HepG2 (cell line): ENCODE results near the gene SSBP2. TPM values are rescaled to one million over a fixed set of nuclear protein-coding genes. Genes with fewer than 3 reads are reported as not detected.
"Not testable (repeated sequence)": the region's sequence is repeated elsewhere in the genome, so short reads cannot be mapped to it uniquely, and the experiment has no call there.

Experiments
- ATAC-seq: fragments of 200-7000 bp; cut with Tn5 transposase; 3 replicates; pipeline ENCODE4 v1.9.1; 2020; ENCODE audit warnings: mild to moderate bottlenecking, moderate library complexity
- BruUV-seq: library from RNA; stranded (reverse); fragments of 400-500 nt; replicated peaks from 2 replicates; lab custom pipeline; 2021; lab: Mats Ljungman, UMichigan
- CTCF ChIA-PET: fragments of 300-600 bp; formaldehyde crosslinking; extraction: SDS; loops from one replicate; lab custom pipeline; 2021; ENCODE audit warnings: low total read pairs, inconsistent platforms, low intra/inter-chr PET ratio; lab: Yijun Ruan, JAX
- POLR2A ChIA-PET: fragments of 350-600 bp; sonication (Branson Sonifier 250); formaldehyde crosslinking; loops from one replicate; lab custom pipeline; 2020; ENCODE audit warnings: antibody characterized with exemption, inconsistent platforms; lab: Yijun Ruan, JAX
- DNase-seq: peaks from one replicate; pipeline ENCODE4 v3.0.0-alpha.2; 2015; ENCODE audit warnings: low spot score
- FAIRE-seq: peaks from 3 replicates; lab custom pipeline; 2011; peaks lifted over from hg19 to GRCh38; lab: Jason Lieb, UNC
- H2AFZ ChIP-seq: one replicate; pipeline ENCODE4 v1.6.1; 2011; ENCODE audit warnings: low read length, inconsistent platforms
- H3K27ac ChIP-seq: fragments of 300-600 bp; 3 replicates; pipeline ENCODE4 v1.8.0; 2011; ENCODE audit warnings: mixed run types, mild to moderate bottlenecking, mixed read lengths, low read length, inconsistent platforms; ENCODE audit not compliant: insufficient read depth; ENCODE audit errors: extremely low read length
- H3K27me3 ChIP-seq, 2 experiments: fragments of 200-600 bp in 1 of 2; 2 replicates in 1 of 2; 3 replicates in 1 of 2; pipeline versions ENCODE4 v1.6.0 to v1.8.0; 2011; ENCODE audit warnings: low read length in 2 of 2, mild to moderate bottlenecking in 2 of 2, moderate library complexity in 2 of 2, inconsistent platforms in 1 of 2; ENCODE audit not compliant: insufficient read depth in 2 of 2, control insufficient read depth in 1 of 2
- H3K36me3 ChIP-seq, 2 experiments: fragments of 200-600 bp in 1 of 2; replicated peaks in 1 of 2; 2 replicates in 1 of 2; 3 replicates in 1 of 2; pipeline versions ENCODE4 v1.5.1 to v1.8.0; 2011; ENCODE audit warnings: low read length in 2 of 2, inconsistent platforms in 1 of 2; ENCODE audit not compliant: insufficient read depth in 2 of 2, control insufficient read depth in 1 of 2
- H3K4me1 ChIP-seq: 2 replicates; pipeline ENCODE4 v1.5.1; 2012; ENCODE audit warnings: low read length, inconsistent platforms; ENCODE audit not compliant: insufficient read depth
- H3K4me2 ChIP-seq: 2 replicates; pipeline ENCODE4 v1.6.0; 2011; ENCODE audit warnings: low read depth, low read length, inconsistent platforms
- H3K4me3 ChIP-seq, 3 experiments: fragments of 200-600 bp in 1 of 3; sonication (generic), shearing (Covaris generic) in 1 of 3; replicated peaks in 1 of 3; 2 replicates each; pipeline ENCODE4 v1.5.1; 2011 to 2016; ENCODE audit warnings: low read length in 3 of 3, inconsistent platforms in 2 of 3, low read depth in 2 of 3, mild to moderate bottlenecking in 2 of 3, control low read depth in 1 of 3, mixed read lengths in 1 of 3; ENCODE audit not compliant: insufficient read depth in 1 of 3
- H3K79me2 ChIP-seq: one replicate; pipeline ENCODE4 v1.6.1; 2011; ENCODE audit warnings: low read length, inconsistent platforms; ENCODE audit not compliant: insufficient read depth
- H3K9ac ChIP-seq: 2 replicates; pipeline ENCODE4 v1.6.0; 2011; ENCODE audit warnings: mild to moderate bottlenecking, low read depth, low read length, inconsistent platforms; ENCODE audit not compliant: insufficient read depth
- H3K9me3 ChIP-seq: 2 replicates; pipeline ENCODE4 v1.5.1; 2012; ENCODE audit warnings: mild to moderate bottlenecking, low read length
- H4K20me1 ChIP-seq: 2 replicates; pipeline ENCODE4 v1.6.0; 2011; ENCODE audit warnings: inconsistent platforms, mild to moderate bottlenecking, low read length, moderate library complexity; ENCODE audit not compliant: insufficient read depth
- GATAD1 ChIP-seq: IDR thresholded peaks from 2 replicates; pipeline ENCODE4 v1.6.1; 2016; ENCODE audit warnings: missing genetic modification reagents, missing compliant biosample characterization
- GZF1 ChIP-seq: sonication (generic); formaldehyde crosslinking; IDR thresholded peaks from 2 replicates; pipeline ENCODE4 v1.5.1; 2020; ENCODE audit warnings: mild to moderate bottlenecking, missing genetic modification reagents
- SP2 ChIP-seq: sonication (generic); formaldehyde crosslinking; IDR thresholded peaks from 2 replicates; pipeline ENCODE4 v1.5.1; 2020; ENCODE audit warnings: mild to moderate bottlenecking, missing genetic modification reagents
- ZNF207 ChIP-seq: fragments of 450-650 bp; IDR thresholded peaks from 2 replicates; pipeline ENCODE4 v1.6.1; 2016; ENCODE audit warnings: antibody characterized with exemption, borderline replicate concordance
- ZNF747 ChIP-seq: sonication (generic); formaldehyde crosslinking; IDR thresholded peaks from 2 replicates; pipeline ENCODE4 v1.8.1; 2023; ENCODE audit warnings: missing genetic modification reagents, mild to moderate bottlenecking, borderline replicate concordance
- ZSCAN12 ChIP-seq: sonication (generic); formaldehyde crosslinking; IDR thresholded peaks from 2 replicates; pipeline ENCODE4 v1.9.0; 2021; ENCODE audit warnings: mild to moderate bottlenecking, missing genetic modification reagents
- WGBS: methylation state at CpG from one replicate; pipeline ENCODE4 v1.1.6; 2017; ENCODE audit warnings: low lambda C conversion rate; 5-methylcytosine and 5-hydroxymethylcytosine counted together
- in situ Hi-C: cut with HindIII; loops from 2 replicates; pipeline ENCODE4 v1.10.0; 2017; ENCODE audit warnings: low pct_unique_long_range_greater_than_20kb; ENCODE audit not compliant: extremely low pct_ligation_motif_present
- intact Hi-C: fragments of 100-400 bp; cut with micrococcal nuclease; formaldehyde crosslinking; loops from one replicate; pipeline ENCODE4 v1.10.0; 2022; ENCODE audit not compliant: unreplicated experiment
- polyA plus RNA-seq, 8 experiments: library from polyadenylated mRNA; depleted of rRNA in 3 of 8; stranded (reverse) in 7 of 8; unstranded in 1 of 8; fragments of >200 nt; fragmentation: Illumina TruSeq in 4 of 8; extraction: Trizol in 4 of 8; gene quantifications; 2 replicates each; pipeline versions ENCODE4 v1.2.1 to v1.2.3, GENCODE V29; 2011 to 2016; ENCODE audit warnings: low read depth in 4 of 8, missing spikeins in 1 of 8, mixed read lengths in 1 of 8; ENCODE audit not compliant: insufficient read depth in 1 of 8
- total RNA-seq, 5 experiments: library from RNA; depleted of rRNA; stranded (reverse); fragments of >200 nt; fragmentation: Illumina TruSeq; extraction: Trizol; gene quantifications; 2 replicates each; pipeline ENCODE4 v1.2.3, GENCODE V29; 2016; ENCODE audit warnings: low read depth in 1 of 5
- TF ChIP-seq, protein P1 (sequence below): IDR thresholded peaks from 2 replicates; pipeline ENCODE4 v1.6.1; 2016; ENCODE audit warnings: missing compliant biosample characterization, missing genetic modification reagents, borderline replicate concordance

The SSBP2 gene
- total and polyA plus RNA-seq, 2 of the 13 experiments (the other 11 are each of a cell fraction or from before 2014, with no cell fraction given) = 0.16 TPM; not detected in 1

DNA sequence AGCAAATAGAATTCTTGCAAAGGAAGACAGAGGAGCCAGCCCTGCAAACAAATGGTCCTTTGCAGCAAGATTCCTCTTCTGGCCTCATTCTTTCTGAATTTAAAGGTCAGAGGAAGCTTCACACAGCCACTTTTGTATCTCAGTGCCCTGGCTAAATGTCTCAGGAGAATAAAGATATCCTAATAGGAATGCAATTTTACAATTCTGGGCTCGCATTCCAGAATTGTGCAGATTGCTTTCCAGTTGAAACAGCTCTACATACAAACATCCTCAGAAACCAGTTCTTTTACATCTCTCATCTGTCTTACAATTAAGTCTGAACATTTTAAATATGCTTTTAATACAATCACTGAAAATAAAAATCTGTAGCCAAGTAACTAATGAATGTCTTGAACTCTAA lies 342.4 kb downstream of the SSBP2 start (continued):
- TF ChIP-seq ZNF207 (no peak), ZNF747 (CRISPR knock-in tag) (no peak)

DNA sequence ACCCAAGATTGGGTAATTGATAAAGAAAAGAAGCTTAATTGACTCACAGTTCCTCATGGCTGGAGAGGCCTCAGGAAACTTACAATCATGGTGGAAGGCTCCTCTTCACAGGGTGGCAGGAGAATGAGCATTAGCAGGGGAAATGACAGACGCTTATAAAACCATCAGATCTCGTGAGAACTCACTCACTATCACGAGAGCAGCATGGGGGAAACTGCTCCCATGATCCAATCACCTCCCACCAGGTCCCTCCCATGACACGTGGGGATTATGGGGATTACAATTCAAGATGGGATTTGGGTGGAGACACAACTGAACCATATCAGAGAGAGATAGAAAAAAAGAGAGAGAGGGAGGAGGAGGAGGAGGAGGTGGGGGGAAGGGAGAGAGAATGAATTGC lies 343.1 kb downstream of the SSBP2 start:
- H3K27me3 ChIP-seq, H3K4me2 ChIP-seq, ATAC-seq, H4K20me1 ChIP-seq, H3K4me3 ChIP-seq, DNase-seq, FAIRE-seq, CTCF ChIA-PET, H2AFZ ChIP-seq, BruUV-seq, intact Hi-C loops, H3K9ac ChIP-seq, H3K79me2 ChIP-seq, H3K27ac ChIP-seq, in situ Hi-C loops, H3K9me3 ChIP-seq, H3K36me3 ChIP-seq, POLR2A ChIA-PET: not testable (repeated sequence)
- WGBS = 52% methylated on average over 4 of the region's 4 CpGs
- H3K4me1 ChIP-seq = peaks cover 11% of the 10 kb centered on the region

DNA sequence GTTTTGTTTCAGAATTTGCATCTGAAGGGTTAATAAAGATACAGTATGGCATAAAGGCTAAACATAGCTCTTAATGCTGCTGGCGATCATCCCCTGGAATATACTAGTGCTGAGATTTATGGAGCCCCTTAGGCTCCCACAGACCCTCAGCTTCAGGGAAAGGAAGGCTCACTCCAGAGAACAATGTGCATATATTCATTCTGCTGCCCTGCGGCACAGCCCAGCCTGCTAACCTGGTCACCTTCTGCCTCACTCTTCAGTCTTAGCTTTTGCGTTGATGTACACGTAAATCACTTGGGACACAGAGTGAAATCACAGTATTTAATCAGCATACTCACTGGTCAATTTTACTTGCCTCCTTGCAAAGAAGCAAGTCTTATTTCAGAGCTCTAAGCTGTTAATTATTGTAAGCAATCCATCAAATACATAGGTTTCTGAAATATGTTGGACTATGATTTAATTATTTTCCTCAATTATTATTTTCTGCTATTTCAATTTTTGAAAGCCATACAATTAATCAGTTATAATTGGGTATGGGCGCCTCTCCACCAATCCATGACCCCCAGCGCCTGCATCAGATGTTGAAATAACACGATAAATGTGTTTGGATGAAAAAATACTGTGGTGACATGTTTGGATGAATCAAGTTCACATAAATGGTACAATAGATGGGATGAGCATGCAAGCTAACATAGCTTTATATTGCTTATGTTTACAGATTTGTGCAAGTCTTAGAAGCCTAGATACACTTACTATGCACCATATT lies 345.6 kb downstream of the SSBP2 start:
- FAIRE-seq (no peak), ATAC-seq (no peak), DNase-seq (no peak)
- WGBS = 49% methylated on average over 7 of the region's 7 CpGs
- H3K27me3 ChIP-seq = no peaks in the 10 kb centered on the region
- peaks cover 18% of the 10 kb centered on the region for H3K4me1 ChIP-seq
- intact Hi-C loops (no loop called here), in situ Hi-C loops (no loop called here)
- TF ChIP-seq, protein P1, sequence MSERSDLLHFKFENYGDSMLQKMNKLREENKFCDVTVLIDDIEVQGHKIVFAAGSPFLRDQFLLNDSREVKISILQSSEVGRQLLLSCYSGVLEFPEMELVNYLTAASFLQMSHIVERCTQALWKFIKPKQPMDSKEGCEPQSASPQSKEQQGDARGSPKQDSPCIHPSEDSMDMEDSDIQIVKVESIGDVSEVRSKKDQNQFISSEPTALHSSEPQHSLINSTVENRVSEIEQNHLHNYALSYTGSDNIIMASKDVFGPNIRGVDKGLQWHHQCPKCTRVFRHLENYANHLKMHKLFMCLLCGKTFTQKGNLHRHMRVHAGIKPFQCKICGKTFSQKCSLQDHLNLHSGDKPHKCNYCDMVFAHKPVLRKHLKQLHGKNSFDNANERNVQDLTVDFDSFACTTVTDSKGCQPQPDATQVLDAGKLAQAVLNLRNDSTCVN (CRISPR knock-in tag) = no peak
- TF ChIP-seq SP2 = no peak
- no peak for TF ChIP-seq GATAD1
- TF ChIP-seq ZSCAN12 (CRISPR knock-in tag) = no peak
- no peak for TF ChIP-seq GZF1 (CRISPR knock-in tag)
- no peak overlapping the region for H3K27ac ChIP-seq
- no peak overlapping the region for H3K4me2 ChIP-seq
- no TSS peak for BruUV-seq
- CTCF ChIA-PET = no interaction called here
- no peak overlapping the region for H2AFZ ChIP-seq
- H3K36me3 ChIP-seq = no peaks in the 10 kb centered on the region
- POLR2A ChIA-PET = no interaction called here
- H3K79me2 ChIP-seq = no peaks in the 10 kb centered on the region
- no peaks in the 10 kb centered on the region for H3K9me3 ChIP-seq
- no peak overlapping the region for H3K9ac ChIP-seq
- no peak overlapping the region for H3K4me3 ChIP-seq
- no peaks in the 10 kb centered on the region for H4K20me1 ChIP-seq
